GM18870 (cell line): ENCODE measurements around the gene ZNF821.
"Not testable (repeated sequence)": the region's sequence is repeated elsewhere in the genome, so short reads cannot be mapped to it uniquely, and the experiment has no call there.

Experiments used
- ATAC-seq: cut with Tn5 transposase; IDR thresholded peaks from one replicate; pipeline ENCODE4 v1.9.1; 2021; ENCODE audit warnings: moderate library complexity; ENCODE audit not compliant: unreplicated experiment

The ZNF821 gene

GRCh38 chr16:71883849-71884638 is at the start of gene ZNF821:
TSS of gene ZNF821 (minus strand) at chr16:71884182. CDS start at chr16:71879946, 4,236 bp downstream.
- peak; percentile 28 for ATAC-seq

- ATAC-seq = no peak
Measured at GRCh38 chr16:71933017-71933416, 49.0 kb upstream of the ZNF821 start.

GRCh38 chr16:71931599-71931998 is 47.6 kb upstream of the ZNF821 start:
- ATAC-seq = no peak

GRCh38 chr16:71931001-71931400 is 47.0 kb upstream of the ZNF821 start:
- ATAC-seq = no peak

- ATAC-seq = no peak
Measured at GRCh38 chr16:71930013-71930563, 46.1 kb upstream of the ZNF821 start.

GRCh38 chr16:71929048-71929447 is 45.1 kb upstream of the ZNF821 start:
- ATAC-seq = no peak

GRCh38 chr16:71927787-71928186 is 43.8 kb upstream of the ZNF821 start:
- ATAC-seq = no peak

GRCh38 chr16:71927383-71927782 is 43.4 kb upstream of the ZNF821 start:
- ATAC-seq = no peak

GRCh38 chr16:71924710-71925109 is 40.7 kb upstream of the ZNF821 start:
- no peak for ATAC-seq

GRCh38 chr16:71923941-71924690 is 40.1 kb upstream of the ZNF821 start:
- ATAC-seq = no peak

- no peak for ATAC-seq
Measured at GRCh38 chr16:71920658-71921057, 36.7 kb upstream of the ZNF821 start.

- peak; percentile 90 for ATAC-seq
Measured at GRCh38 chr16:71919035-71919434, 35.1 kb upstream of the ZNF821 start.

GRCh38 chr16:71917900-71918299 is 33.9 kb upstream of the ZNF821 start:
- no peak for ATAC-seq

GRCh38 chr16:71916397-71916920 is 32.5 kb upstream of the ZNF821 start:
- no peak for ATAC-seq

- no peak for ATAC-seq
Measured at GRCh38 chr16:71915350-71915749, 31.4 kb upstream of the ZNF821 start.

GRCh38 chr16:71914802-71915201 is 30.8 kb upstream of the ZNF821 start:
- ATAC-seq = no peak

- no peak for ATAC-seq
Measured at GRCh38 chr16:71912534-71913275, 28.7 kb upstream of the ZNF821 start.

- ATAC-seq = no peak
Measured at GRCh38 chr16:71911121-71911520, 27.1 kb upstream of the ZNF821 start.

- ATAC-seq = not testable (repeated sequence)
Measured at GRCh38 chr16:71905765-71906164, 21.8 kb upstream of the ZNF821 start.

GRCh38 chr16:71904239-71904638 is 20.3 kb upstream of the ZNF821 start:
- ATAC-seq = no peak

GRCh38 chr16:71903608-71904007 is 19.6 kb upstream of the ZNF821 start:
- no peak for ATAC-seq
